Measurements from ENCODE around the gene PTPRD.

DNA sequence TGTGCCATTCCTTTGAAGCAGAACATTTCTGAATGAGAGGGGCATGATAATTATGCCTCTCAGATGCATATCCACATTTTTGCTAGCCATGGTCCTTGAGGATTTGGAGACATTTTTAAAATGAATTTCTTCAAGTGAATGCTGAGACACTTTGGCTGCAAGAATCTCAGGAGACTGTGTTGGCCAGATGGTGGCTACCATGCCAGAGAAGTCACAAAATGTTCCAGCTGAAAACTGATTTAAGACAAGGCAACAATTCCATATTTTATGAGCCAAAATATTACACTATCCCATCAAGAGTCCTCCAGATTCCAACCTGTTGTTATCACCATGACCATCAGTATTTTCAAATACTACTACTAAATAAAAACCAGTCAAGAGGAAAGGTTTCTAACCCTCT lies 1953.7 kb downstream of the PTPRD start:
- TF ChIP-seq, protein P1, sequence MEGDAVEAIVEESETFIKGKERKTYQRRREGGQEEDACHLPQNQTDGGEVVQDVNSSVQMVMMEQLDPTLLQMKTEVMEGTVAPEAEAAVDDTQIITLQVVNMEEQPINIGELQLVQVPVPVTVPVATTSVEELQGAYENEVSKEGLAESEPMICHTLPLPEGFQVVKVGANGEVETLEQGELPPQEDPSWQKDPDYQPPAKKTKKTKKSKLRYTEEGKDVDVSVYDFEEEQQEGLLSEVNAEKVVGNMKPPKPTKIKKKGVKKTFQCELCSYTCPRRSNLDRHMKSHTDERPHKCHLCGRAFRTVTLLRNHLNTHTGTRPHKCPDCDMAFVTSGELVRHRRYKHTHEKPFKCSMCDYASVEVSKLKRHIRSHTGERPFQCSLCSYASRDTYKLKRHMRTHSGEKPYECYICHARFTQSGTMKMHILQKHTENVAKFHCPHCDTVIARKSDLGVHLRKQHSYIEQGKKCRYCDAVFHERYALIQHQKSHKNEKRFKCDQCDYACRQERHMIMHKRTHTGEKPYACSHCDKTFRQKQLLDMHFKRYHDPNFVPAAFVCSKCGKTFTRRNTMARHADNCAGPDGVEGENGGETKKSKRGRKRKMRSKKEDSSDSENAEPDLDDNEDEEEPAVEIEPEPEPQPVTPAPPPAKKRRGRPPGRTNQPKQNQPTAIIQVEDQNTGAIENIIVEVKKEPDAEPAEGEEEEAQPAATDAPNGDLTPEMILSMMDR (IDR thresholded peaks at IDR 0.05), result no peak
- no peak for TF ChIP-seq POLR2A (IDR thresholded peaks at IDR 0.05)

All from Peyer's patch (tissue), 4 donors.